GM19240 (cell line): ENCODE measurements around the gene AOAH.

Experiments used
- DNase-seq: peaks from one replicate; pipeline ENCODE4 v3.0.0; 2011; ENCODE audit warnings: low spot score; ENCODE audit not compliant: insufficient read length

Gene AOAH

GRCh38 chr7:36723951-36724664 is at the start of gene AOAH:
Gene AOAH, minus strand, starts transcription at chr7:36724494. Its CDS starts 346 bp downstream, at chr7:36724148.
- DNase-seq, result peak; percentile 44

- DNase-seq, result no peak
Observed at GRCh38 chr7:36766451-36766850, 42.2 kb upstream of the AOAH start.

- DNase-seq, result no peak
Observed at GRCh38 chr7:36765605-36766004, 41.3 kb upstream of the AOAH start.

GRCh38 chr7:36764929-36765328 is 40.6 kb upstream of the AOAH start:
- no peak for DNase-seq

GRCh38 chr7:36763132-36763816 is 39.0 kb upstream of the AOAH start:
- DNase-seq, result no peak

GRCh38 chr7:36762394-36762793 is 38.1 kb upstream of the AOAH start:
- DNase-seq, result no peak

GRCh38 chr7:36761835-36762234 is 37.5 kb upstream of the AOAH start:
- no peak for DNase-seq

GRCh38 chr7:36760856-36761762 is 36.8 kb upstream of the AOAH start:
- no peak for DNase-seq

- no peak for DNase-seq
Observed at GRCh38 chr7:36758879-36759278, 34.6 kb upstream of the AOAH start.

GRCh38 chr7:36755484-36755883 is 31.2 kb upstream of the AOAH start:
- DNase-seq, result no peak

GRCh38 chr7:36752026-36752711 is 27.9 kb upstream of the AOAH start:
- DNase-seq, result no peak

- DNase-seq, result no peak
Observed at GRCh38 chr7:36750451-36750850, 26.2 kb upstream of the AOAH start.

GRCh38 chr7:36749282-36749960 is 25.1 kb upstream of the AOAH start:
- DNase-seq, result no peak

- no peak for DNase-seq
Observed at GRCh38 chr7:36748017-36748487, 23.8 kb upstream of the AOAH start.

- DNase-seq, result no peak
Observed at GRCh38 chr7:36747280-36748016, 23.2 kb upstream of the AOAH start.

- DNase-seq, result no peak
Observed at GRCh38 chr7:36746347-36746746, 22.1 kb upstream of the AOAH start.

- DNase-seq, result no peak
Observed at GRCh38 chr7:36742911-36743775, 18.8 kb upstream of the AOAH start.

- no peak for DNase-seq
Observed at GRCh38 chr7:36741866-36742265, 17.6 kb upstream of the AOAH start.

GRCh38 chr7:36739351-36739750 is 15.1 kb upstream of the AOAH start:
- DNase-seq, result no peak
